Measurements from ENCODE around the gene RAPH1. TPM values are rescaled to one million over a fixed set of nuclear protein-coding genes. Genes with fewer than 3 reads are reported as not detected.

Gene RAPH1
- total and polyA plus RNA-seq, 2 experiments from 2014 or later = 5.0 to 36.2 TPM

- no peak overlapping the region for H3K27ac ChIP-seq (ENCODE audit: low read depth)
- H3K4me1 ChIP-seq (ENCODE audit: insufficient read depth) = no peaks in the 10 kb centered on the region
- H3F3A ChIP-seq (replicated peaks; ENCODE audit: low read depth) = no peaks in the 10 kb centered on the region
- no peak overlapping the region for H2AFZ ChIP-seq
- H3K27me3 ChIP-seq (ENCODE audit: insufficient read depth) = no peaks in the 10 kb centered on the region
- no peak for TF ChIP-seq JUNB (IDR thresholded peaks at IDR 0.05; ENCODE audit: unreplicated experiment)
- no peak for TF ChIP-seq STAT1 (IDR thresholded peaks at IDR 0.05; ENCODE audit: unreplicated experiment)
- no peak for TF ChIP-seq EZH2phosphoT487 (IDR thresholded peaks at IDR 0.05; ENCODE audit: unreplicated experiment)
- no peak for TF ChIP-seq ZNF114 (CRISPR knock-in tag; IDR thresholded peaks at IDR 0.05)
- TF ChIP-seq POLR2AphosphoS5 (IDR thresholded peaks at IDR 0.05; ENCODE audit: low read depth) = no peak
- TF ChIP-seq ZNF331 (CRISPR knock-in tag; IDR thresholded peaks at IDR 0.05; ENCODE audit: low read depth) = no peak
- TF ChIP-seq CREB1 (CRISPR knock-in tag; IDR thresholded peaks at IDR 0.05; ENCODE audit: low read depth) = no peak
- TF ChIP-seq, protein P1, sequence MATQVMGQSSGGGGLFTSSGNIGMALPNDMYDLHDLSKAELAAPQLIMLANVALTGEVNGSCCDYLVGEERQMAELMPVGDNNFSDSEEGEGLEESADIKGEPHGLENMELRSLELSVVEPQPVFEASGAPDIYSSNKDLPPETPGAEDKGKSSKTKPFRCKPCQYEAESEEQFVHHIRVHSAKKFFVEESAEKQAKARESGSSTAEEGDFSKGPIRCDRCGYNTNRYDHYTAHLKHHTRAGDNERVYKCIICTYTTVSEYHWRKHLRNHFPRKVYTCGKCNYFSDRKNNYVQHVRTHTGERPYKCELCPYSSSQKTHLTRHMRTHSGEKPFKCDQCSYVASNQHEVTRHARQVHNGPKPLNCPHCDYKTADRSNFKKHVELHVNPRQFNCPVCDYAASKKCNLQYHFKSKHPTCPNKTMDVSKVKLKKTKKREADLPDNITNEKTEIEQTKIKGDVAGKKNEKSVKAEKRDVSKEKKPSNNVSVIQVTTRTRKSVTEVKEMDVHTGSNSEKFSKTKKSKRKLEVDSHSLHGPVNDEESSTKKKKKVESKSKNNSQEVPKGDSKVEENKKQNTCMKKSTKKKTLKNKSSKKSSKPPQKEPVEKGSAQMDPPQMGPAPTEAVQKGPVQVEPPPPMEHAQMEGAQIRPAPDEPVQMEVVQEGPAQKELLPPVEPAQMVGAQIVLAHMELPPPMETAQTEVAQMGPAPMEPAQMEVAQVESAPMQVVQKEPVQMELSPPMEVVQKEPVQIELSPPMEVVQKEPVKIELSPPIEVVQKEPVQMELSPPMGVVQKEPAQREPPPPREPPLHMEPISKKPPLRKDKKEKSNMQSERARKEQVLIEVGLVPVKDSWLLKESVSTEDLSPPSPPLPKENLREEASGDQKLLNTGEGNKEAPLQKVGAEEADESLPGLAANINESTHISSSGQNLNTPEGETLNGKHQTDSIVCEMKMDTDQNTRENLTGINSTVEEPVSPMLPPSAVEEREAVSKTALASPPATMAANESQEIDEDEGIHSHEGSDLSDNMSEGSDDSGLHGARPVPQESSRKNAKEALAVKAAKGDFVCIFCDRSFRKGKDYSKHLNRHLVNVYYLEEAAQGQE (IDR thresholded peaks at IDR 0.05; ENCODE audit: unreplicated experiment) = no peak
- TF ChIP-seq, protein P2, sequence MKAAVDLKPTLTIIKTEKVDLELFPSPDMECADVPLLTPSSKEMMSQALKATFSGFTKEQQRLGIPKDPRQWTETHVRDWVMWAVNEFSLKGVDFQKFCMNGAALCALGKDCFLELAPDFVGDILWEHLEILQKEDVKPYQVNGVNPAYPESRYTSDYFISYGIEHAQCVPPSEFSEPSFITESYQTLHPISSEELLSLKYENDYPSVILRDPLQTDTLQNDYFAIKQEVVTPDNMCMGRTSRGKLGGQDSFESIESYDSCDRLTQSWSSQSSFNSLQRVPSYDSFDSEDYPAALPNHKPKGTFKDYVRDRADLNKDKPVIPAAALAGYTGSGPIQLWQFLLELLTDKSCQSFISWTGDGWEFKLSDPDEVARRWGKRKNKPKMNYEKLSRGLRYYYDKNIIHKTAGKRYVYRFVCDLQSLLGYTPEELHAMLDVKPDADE (IDR thresholded peaks at IDR 0.05) = no peak
- no peak for TF ChIP-seq EZH2 (IDR thresholded peaks at IDR 0.05; ENCODE audit: low read depth, unreplicated experiment)
- TF ChIP-seq, protein P3, sequence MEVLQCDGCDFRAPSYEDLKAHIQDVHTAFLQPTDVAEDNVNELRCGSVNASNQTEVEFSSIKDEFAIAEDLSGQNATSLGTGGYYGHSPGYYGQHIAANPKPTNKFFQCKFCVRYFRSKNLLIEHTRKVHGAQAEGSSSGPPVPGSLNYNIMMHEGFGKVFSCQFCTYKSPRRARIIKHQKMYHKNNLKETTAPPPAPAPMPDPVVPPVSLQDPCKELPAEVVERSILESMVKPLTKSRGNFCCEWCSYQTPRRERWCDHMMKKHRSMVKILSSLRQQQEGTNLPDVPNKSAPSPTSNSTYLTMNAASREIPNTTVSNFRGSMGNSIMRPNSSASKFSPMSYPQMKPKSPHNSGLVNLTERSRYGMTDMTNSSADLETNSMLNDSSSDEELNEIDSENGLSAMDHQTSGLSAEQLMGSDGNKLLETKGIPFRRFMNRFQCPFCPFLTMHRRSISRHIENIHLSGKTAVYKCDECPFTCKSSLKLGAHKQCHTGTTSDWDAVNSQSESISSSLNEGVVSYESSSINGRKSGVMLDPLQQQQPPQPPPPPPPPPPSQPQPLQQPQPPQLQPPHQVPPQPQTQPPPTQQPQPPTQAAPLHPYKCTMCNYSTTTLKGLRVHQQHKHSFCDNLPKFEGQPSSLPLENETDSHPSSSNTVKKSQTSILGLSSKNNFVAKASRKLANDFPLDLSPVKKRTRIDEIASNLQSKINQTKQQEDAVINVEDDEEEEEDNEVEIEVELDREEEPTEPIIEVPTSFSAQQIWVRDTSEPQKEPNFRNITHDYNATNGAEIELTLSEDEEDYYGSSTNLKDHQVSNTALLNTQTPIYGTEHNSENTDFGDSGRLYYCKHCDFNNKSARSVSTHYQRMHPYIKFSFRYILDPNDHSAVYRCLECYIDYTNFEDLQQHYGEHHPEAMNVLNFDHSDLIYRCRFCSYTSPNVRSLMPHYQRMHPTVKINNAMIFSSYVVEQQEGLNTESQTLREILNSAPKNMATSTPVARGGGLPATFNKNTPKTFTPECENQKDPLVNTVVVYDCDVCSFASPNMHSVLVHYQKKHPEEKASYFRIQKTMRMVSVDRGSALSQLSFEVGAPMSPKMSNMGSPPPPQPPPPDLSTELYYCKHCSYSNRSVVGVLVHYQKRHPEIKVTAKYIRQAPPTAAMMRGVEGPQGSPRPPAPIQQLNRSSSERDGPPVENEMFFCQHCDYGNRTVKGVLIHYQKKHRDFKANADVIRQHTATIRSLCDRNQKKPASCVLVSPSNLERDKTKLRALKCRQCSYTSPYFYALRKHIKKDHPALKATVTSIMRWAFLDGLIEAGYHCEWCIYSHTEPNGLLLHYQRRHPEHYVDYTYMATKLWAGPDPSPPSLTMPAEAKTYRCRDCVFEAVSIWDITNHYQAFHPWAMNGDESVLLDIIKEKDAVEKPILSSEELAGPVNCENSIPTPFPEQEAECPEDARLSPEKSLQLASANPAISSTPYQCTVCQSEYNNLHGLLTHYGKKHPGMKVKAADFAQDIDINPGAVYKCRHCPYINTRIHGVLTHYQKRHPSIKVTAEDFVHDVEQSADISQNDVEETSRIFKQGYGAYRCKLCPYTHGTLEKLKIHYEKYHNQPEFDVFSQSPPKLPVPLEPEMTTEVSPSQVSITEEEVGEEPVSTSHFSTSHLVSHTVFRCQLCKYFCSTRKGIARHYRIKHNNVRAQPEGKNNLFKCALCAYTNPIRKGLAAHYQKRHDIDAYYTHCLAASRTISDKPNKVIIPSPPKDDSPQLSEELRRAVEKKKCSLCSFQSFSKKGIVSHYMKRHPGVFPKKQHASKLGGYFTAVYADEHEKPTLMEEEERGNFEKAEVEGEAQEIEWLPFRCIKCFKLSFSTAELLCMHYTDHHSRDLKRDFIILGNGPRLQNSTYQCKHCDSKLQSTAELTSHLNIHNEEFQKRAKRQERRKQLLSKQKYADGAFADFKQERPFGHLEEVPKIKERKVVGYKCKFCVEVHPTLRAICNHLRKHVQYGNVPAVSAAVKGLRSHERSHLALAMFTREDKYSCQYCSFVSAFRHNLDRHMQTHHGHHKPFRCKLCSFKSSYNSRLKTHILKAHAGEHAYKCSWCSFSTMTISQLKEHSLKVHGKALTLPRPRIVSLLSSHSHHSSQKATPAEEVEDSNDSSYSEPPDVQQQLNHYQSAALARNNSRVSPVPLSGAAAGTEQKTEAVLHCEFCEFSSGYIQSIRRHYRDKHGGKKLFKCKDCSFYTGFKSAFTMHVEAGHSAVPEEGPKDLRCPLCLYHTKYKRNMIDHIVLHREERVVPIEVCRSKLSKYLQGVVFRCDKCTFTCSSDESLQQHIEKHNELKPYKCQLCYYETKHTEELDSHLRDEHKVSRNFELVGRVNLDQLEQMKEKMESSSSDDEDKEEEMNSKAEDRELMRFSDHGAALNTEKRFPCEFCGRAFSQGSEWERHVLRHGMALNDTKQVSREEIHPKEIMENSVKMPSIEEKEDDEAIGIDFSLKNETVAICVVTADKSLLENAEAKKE (CRISPR knock-in tag; IDR thresholded peaks at IDR 0.05) = no peak
- TF ChIP-seq NANOG (IDR thresholded peaks at IDR 0.05; ENCODE audit: borderline replicate concordance) = no peak
- no peak for TF ChIP-seq CTCF (conservative IDR thresholded peaks at IDR 0.05; ENCODE audit: low read depth in 2 of 2)
- Mint-ChIP-seq H3K36me3 (ENCODE audit: low read depth) (peaks cover 24% of the 10 kb centered on the region), H3K27me3 (ENCODE audit: insufficient read depth, low read depth, poor library complexity) (peaks cover 5% of the 10 kb centered on the region), H3K9me3 (no peaks in the 10 kb centered on the region), H3K27ac (no peak overlapping the region), H3K4me3 (no peak overlapping the region), H3K4me1 (peaks cover 14% of the 10 kb centered on the region)
- no peak overlapping the region for H3K4me3 ChIP-seq
- H3K9me2 ChIP-seq (ENCODE audit: insufficient read depth) = no peaks in the 10 kb centered on the region
- ATAC-seq = no peak
- DNase-seq (ENCODE audit: low spot score) = no peak
- H3K4me2 ChIP-seq = no peak overlapping the region
- no peaks in the 10 kb centered on the region; the same call in 1 of the 2 replicates for H4K20me1 ChIP-seq (replicated peaks; ENCODE audit: insufficient read depth)
- H3K79me2 ChIP-seq (replicated peaks; ENCODE audit: insufficient read depth) = no peaks in the 10 kb centered on the region
- peaks cover 6% of the 10 kb centered on the region; the same call in 1 of the 2 replicates for H3K36me3 ChIP-seq (ENCODE audit: insufficient read depth)
Measured at GRCh38 chr2:203442463-203442862, 92.6 kb downstream of the RAPH1 start.

Data from GM23338 (cell line).